Stimulated activated CD8-positive, alpha-beta memory T cell treated with anti-CD3 and anti-CD28 coated beads, Interleukin-15, amount 100 ng/mL, for 1 hour (primary cell): ENCODE results near the gene NUBPL.
A peak's percentile ranks its signal among the peaks of the same experiment; 100 is the strongest.

Experiments
- DNase-seq: peaks from one replicate; pipeline ENCODE4 v3.0.0-alpha.2; 2020; ENCODE audit warnings: low read depth

The NUBPL gene

GRCh38 chr14:31561155-31561846 lies at the start of gene NUBPL:
TSS of gene NUBPL (plus strand) at chr14:31561404. CDS start at chr14:31561440, 36 bp downstream.
- peak; percentile 97 for DNase-seq

DNA sequence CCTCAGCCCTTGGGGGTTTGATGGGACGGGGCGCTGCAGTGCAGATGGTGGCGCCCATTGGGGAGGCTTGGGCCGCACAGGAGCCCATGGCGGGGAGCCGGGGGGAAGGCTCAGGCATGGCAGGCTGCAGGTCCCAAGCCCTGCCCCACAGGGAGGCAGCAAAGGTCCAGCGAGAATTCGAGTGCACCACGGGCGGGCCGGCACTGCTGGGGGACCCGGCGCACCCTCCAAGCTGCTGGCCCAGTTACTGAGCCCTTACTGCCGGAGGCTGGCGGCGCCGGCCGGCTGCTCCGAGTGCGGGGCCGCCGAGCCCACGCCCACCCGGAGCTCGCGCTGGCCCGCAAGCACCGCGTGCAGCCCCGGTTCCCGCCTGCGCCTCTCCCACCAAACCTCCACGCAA lies 34.1 kb upstream of the NUBPL start:
- no peak for DNase-seq

- no peak for DNase-seq
Observed at GRCh38 chr14:31527546-31527945, 33.7 kb upstream of the NUBPL start.

DNA sequence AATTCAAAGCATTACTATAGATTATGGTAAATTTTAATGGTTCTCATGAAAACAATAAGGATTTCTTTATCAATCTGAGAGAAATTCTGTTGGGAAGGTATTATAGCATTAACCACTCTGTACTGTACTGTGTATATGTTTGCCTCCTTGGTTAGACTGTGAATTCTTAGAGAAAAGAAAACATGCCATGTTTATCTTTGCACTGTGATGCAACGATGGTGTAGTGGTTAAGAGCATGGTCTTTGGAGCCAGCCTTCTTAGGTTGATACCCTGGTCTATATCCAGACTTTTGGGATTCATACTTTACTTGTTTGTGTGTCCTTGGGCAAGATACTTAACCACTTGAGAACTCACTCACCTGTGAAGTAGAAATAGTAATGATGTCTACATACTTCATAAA lies 32.2 kb upstream of the NUBPL start:
- no peak for DNase-seq

DNA sequence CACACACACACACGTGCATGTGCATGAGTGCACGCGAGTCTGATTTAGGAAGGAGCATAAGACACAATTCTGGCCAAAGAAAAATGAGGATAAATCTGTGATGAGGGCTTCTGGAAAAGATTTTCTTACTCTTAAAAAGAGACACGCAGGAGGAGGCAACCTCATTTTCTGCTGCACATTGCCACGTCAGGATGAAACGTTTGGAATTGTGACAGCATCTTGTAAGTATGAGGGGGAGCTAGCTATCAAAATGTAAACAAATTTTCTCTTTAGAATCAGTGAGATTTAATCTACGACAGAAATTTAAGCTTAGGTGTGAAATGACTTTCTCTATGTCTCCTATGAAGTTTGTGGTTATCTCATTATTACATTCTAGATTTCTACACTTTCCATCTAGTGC lies 31.1 kb upstream of the NUBPL start:
- no peak for DNase-seq

DNA sequence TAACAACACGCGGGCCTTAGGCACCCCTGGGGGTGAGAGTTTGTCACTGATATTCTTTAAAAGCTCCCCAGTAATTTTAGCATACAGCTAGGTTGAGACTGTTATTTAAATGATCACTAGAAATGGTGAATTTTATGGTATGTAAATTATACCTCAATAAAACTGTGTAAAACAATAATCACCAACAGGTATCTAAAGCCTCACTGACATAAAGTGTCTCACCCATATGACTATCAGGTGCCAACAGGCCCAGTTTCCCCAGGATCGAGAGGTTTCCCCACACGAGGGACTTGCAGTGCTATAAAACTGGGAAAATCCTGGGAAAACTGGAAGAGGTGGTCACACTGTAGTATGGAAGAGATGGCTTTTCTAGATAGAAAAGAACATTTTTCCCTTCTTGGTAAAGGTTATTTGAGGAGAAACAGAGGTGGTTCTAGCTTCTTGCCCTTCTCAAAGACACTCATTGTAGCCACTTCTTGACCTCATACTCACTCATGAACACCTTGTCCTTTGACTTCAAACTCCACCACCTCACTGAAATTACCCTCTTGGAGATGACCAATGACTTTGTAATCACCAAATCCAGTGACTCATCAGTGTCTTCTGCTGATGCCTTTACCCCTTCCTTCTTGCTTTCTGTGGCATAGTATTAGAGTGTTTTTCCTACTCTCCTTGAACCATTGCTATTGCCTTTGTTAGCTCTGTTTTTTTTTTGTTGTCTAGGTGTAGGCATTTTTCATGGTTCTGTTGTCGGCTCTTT lies 24.8 kb upstream of the NUBPL start:
- DNase-seq = no peak

DNA sequence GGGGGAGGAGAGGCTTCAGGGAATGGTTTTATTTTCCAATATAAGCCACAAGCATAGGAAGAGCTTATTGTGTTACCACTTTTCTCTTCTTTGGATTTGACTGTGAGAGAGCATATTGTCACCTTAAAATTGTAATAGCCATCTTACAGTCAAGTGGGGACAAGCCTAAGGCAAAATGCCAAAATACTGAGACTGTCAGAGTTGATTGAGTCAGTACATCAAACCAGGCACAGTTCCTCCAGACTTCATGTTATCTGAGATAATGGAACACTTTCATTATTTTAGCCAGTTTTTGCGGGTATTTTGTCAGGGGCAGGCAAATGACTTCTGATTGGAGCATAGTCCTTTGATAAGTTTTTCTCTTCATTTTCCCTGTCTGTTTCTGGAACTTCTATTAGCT lies 19.5 kb upstream of the NUBPL start:
- no peak for DNase-seq

DNA sequence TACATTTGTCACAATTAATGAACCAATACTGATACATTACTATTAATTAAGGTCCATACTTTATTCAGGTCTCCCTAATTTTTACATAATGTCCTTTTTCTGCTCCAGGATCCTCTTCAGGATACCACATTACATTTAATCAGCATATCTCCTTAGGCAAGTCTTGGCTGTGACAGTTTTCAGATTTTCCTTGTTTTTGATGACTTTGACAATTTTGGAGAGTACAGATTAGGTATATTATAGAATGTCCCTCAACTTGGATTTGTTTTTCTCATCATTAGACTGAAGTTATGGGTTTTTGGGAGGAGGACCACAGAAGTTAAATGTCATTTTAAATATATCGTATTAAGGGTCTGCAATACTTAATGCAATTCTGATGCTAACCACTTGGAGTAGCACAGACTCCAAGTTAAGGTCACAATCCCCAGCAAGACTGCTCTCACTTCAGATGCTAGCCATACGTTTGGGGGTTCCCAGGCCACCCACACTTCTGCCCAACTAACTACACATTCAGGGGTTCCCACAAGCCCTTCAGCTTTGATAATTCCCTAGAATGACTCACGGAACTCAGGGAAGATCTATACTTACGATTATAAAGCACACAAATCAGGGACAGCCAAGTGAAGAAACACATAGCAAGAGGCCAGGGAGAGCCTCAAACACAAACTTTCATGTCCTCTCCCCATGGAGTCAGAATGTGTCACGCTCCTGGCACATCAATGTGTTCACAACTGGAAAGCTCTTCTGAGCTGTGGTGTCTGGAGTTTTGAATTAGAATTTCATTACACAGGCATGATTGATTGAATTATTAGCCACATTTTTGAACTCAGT lies 17.0 kb upstream of the NUBPL start:
- DNase-seq = no peak

DNA sequence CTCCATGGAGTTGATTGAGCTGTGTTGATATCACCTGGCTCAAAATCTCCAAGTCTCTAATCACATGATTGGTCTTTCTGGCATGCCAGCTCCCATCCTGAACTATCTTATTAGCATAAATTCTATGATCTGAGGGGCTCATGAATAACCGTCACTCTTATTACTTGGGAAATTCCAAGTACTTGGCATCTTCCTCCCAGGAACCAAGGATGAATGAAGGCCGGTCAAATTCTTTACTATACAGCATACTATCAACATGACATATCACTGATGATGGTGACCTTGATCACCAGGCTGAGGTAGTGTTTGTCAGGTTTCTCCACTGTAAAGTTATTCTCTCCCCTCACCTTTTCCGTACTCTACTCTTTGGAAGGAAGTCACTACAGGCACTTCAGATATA lies 16.4 kb upstream of the NUBPL start:
- no peak for DNase-seq

DNA sequence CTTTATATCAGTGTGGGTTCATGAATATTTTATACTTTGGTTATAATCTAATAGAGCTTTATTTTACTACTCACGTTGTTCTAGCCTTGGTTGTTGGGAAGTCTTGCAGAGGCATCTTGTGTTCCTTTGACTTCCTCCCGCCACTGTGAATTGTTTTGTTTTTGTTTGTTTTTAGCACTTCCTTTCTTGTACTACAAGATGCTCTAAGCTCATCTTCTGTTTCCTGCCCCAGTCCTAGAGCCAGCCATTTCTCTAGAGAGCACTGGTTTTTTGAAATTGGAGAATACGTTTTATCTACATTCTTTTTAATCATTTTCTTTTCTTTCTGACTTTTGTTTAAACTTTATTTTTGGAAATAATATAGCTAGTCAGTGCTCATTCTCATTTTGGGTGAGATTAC lies 15.9 kb upstream of the NUBPL start:
- DNase-seq = no peak

DNA sequence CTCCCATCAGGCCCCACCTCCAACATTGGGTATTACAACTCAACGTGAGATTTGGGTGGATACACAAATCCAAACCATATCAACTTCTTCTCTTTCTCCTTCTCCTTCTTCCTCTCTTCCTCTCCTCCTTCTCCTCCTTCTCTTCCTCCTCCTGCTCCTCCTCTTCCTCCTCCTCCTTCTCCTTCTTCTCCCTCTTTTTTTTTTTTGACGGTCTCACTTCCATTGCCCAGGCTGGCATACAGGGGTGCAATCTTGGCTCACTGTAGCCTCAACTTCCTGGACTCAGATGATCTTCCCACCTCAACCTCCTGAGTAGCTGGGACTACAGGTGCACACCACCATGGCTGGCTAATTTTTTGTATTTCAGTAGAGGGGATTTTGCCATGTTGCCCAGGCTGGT lies 11.4 kb upstream of the NUBPL start:
- DNase-seq = no peak

DNA sequence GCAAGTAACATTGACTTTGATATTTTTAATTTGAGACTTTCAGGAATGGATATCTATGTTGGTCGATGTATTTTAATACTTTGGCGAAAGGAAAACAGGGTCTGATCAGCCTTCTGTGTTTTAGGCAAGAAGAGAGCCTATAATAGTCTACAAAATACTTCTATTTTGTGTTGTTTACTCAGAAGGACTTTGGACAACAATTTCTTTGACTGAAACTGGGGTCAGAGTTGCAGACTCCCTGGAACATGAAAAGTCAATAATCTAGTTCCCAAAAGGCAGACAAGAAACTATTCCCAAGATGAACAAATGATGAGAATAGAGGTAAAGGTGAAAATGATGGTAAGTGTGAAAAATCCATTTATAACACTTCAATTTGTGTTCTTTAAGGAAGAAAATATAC lies 10.6 kb upstream of the NUBPL start:
- no peak for DNase-seq

GRCh38 chr14:31556191-31556590 lies 5.0 kb upstream of the NUBPL start:
- DNase-seq = no peak

- DNase-seq = no peak
Observed at GRCh38 chr14:31559939-31560338, 1.3 kb upstream of the NUBPL start.

- DNase-seq = no peak
Observed at GRCh38 chr14:31560759-31561154, 447 bp upstream of the NUBPL start.

DNA sequence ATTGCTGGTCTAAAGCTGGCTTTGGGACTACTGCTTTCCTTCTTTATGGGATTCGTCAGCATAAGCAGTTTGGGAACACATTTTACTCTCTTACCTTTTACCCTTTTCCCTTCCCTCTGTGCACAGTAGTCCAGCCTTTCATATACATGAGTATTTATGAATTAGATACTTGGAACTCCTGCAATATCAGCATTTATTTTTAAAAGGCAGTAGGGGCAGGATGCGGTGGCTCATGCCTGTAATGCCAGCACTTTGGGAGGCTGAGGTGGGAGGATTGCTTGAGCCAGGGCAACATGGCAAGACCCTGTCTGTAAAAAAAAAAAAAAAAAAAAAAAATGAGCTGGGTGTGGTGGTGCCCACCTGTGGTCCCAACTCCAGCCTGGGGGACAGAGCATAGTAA lies 3.0 kb downstream of the NUBPL start:
- no peak for DNase-seq

DNA sequence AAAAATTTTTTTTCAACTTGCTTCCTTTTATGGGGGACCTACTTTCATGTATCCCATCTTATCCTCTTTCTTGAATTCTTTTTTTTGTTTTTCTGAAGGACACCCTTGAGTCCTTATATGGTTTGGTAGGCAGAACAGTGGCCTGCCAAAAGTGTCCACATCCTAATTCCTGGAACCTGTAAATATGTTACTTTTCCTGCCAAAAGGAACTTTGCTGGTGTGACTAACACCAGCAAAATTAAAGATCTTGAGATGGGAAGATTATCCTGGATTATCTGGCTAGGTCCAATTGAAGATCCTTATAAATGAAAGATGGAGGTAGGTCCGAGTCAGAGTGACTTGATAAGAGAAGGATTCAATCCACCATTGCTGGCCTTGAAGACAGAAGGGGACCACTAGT lies 5.3 kb downstream of the NUBPL start:
- no peak for DNase-seq

DNA sequence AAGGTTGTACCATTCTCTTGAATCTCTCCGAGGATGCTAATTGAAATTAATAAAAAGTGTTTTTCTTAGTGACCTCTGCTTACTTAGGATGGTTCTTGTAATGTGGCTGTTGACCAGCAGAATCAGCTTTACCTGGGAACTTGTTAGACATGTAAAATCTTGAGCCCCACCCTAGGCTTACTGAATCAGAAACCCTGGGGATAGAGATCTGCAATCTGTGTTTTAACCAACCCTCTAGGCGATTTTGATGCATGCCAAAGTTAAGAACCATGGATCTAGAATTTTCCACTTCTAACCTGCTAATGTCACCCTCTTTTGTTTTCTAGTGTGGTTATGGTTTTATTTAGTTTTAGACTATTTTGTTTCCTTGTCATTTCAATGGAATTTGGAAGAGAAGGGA lies 6.5 kb downstream of the NUBPL start:
- no peak for DNase-seq

DNA sequence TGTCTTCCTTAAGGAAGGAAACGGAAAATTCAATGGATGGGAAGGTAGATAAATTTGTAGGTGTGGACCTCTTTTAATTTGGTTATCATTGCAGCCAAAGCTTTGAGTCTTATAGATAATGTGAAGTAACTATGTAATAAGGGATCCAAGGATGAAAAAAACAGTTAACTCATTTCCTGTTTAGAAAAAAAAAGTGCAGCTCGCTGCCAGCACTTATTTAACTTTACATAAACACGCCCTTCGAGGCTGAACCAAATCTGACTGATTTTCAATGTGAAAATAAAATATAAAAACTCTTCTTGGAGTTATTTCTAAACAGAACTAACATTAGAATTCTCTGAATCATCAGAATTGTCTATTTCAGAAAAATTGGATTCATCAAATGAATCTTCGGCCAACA lies 7.0 kb downstream of the NUBPL start:
- no peak for DNase-seq

GRCh38 chr14:31568671-31569070 lies 7.5 kb downstream of the NUBPL start:
- DNase-seq = no peak

- DNase-seq = no peak
Observed at GRCh38 chr14:31572955-31573354, 11.8 kb downstream of the NUBPL start.

- DNase-seq = no peak
Observed at GRCh38 chr14:31576949-31577348, 15.7 kb downstream of the NUBPL start.

GRCh38 chr14:31578266-31578665 lies 17.1 kb downstream of the NUBPL start:
- DNase-seq = no peak
